IPS DF 19.7 (cell line): ENCODE results near the gene BRCA2.
"Not testable (repeated sequence)": the region's sequence is repeated elsewhere in the genome, so short reads cannot be mapped to it uniquely, and the experiment has no call there.

Experiments used
- DNase-seq: peaks from one replicate; pipeline ENCODE4 v3.0.0-alpha.2; 2013; ENCODE audit warnings: low read depth, low spot score

Gene BRCA2

DNA sequence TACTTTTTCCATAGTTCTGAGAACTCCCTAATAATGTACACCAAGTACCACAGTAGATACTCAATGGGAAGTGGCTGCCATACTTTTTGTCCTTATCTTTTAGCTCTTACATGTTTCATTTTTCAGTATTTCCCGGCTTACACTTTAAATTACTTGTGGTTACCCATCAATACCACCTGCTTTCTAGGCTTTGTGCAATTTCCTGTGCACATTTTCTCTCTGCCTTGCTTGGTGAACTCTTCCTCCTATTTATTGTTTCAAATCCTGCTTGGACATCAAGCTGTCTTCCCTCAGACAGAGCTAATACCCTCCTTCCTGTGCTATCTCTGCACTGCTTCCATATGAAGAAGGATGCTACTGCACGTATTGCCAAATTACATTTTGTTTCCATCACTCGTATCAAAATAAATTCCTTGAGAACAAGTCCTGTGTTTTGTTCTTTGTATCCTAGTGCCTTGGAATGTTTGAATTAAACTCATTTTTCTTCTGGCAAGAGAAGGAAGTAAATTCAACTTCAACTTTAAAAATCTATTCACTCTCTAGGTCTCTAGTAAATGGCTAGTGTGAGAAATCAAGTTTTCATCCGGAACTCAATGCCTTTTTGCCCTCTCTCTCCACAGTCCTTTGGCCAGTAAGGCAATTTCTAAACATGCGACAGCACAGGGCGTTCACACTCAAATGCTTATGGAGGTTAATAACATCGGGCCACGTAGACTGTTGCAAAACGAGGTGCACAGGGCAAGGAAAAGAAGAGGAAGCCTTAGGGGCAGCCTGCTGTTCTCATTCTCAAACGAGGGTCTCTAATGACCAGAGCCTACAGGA is 5.8 kb upstream of the BRCA2 start:
- no peak for DNase-seq

DNA sequence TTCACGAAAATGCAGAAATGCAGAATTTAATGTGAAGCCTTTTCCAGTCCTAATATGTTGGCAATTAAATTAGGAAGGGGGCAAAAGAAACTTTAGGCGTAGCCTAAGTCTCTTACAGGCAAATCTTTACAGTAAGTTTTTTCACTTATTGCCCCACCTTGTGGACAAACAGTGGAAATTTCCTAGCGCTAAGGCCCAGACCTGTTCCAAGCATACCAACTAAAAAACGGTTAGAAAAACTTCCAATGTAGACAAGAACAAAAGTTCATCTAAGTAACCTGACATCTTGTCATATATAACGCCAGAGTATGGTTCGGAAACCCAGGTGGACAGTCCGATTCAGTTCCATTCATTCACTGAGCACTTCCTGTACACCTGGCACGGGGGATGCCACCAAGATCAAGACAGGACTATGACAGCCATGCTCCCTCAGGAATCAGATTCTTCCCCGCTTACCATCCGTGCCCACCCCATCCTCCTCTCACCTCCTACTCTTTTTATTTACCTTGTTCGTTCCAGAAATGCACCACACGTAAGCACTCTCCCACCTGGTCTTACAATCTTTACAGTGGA is 5.1 kb upstream of the BRCA2 start:
- no peak for DNase-seq

DNA sequence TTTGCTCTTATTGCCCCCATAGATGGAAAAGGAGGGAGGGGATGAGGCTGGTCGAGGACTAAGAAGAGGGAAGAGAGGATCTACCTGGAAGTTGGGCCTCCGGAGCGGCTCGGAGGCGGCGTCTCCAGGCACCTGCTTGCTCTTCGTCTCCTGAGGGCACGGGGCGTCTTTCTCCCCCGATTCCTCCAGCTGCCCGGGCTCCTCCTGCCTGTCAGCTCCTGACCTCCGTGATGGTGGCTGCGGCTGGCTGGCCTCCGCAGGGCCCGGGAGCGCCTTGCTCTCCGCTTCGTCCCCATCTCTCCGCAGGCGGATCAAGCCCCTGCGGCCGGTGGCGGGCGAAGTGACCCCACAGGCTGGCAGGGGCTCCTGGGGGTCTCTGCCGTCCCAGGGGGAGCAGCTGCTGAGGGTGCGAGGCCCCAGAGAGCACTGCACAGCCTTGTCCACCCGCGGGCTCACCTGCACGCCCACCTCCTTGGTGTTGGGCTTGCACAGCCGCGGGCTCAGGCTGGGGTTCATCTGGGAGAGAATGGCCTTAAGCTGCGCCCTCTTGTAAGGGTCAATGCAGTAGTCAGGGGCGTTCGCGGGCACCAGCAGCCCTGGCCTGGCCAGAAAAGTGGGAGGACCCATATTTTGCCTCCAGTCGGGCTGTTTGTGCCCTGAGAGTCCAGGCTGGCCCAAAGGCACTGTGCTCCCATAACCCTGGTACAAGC is 4.0 kb upstream of the BRCA2 start:
- DNase-seq: no peak

DNA sequence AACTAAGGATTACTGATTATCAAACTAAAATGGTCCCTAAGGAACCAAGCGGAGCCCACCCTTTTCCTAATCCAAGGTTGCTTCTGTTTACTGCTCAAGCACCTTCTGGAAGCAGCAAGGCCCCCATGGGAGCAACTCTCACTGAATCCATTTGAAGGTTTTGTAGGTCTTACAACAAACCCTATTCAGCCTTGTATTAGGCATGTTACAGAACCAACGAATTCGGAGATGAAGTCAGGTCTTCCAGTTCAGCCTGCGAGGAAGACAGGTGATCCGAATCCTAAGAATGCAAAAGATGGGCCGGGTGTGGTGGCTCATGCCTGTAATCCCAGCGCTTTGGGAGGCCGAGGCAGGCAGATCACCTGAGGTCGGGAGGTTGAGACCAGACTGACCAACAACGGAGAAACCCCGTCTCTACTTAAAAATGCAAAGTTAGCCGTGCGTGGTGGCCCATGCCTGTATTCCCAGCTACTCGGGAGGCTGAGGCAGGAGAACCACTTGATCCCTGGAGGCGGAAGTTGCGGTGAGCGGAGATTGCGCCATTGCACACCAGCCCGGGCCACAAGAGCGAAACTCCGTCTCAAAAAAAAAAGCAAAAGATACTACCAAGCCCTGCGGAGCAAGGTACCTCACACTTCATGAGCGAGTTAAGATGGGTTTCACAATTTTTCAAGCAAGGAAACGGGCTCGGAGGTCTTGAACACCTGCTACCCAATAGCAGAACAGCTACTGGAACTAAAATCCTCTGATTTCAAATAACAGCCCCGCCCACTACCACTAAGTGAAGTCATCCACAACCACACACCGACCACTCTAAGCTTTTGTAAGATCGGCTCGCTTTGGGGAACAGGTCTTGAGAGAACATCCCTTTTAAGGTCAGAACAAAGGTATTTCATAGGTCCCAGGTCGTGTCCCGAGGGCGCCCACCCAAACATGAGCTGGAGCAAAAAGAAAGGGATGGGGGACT is 754 bp upstream of the BRCA2 start:
- DNase-seq: no peak

DNA sequence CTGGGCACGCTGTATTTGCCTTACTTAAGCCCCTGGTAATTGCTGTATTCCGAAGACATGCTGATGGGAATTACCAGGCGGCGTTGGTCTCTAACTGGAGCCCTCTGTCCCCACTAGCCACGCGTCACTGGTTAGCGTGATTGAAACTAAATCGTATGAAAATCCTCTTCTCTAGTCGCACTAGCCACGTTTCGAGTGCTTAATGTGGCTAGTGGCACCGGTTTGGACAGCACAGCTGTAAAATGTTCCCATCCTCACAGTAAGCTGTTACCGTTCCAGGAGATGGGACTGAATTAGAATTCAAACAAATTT is 676 bp downstream of the BRCA2 start:
- DNase-seq: no peak

DNA sequence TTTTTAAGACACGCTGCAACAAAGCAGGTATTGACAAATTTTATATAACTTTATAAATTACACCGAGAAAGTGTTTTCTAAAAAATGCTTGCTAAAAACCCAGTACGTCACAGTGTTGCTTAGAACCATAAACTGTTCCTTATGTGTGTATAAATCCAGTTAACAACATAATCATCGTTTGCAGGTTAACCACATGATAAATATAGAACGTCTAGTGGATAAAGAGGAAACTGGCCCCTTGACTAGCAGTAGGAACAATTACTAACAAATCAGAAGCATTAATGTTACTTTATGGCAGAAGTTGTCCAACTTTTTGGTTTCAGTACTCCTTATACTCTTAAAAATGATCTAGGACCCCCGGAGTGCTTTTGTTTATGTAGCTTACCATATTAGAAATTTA is 1.2 kb downstream of the BRCA2 start:
- DNase-seq: no peak

DNA sequence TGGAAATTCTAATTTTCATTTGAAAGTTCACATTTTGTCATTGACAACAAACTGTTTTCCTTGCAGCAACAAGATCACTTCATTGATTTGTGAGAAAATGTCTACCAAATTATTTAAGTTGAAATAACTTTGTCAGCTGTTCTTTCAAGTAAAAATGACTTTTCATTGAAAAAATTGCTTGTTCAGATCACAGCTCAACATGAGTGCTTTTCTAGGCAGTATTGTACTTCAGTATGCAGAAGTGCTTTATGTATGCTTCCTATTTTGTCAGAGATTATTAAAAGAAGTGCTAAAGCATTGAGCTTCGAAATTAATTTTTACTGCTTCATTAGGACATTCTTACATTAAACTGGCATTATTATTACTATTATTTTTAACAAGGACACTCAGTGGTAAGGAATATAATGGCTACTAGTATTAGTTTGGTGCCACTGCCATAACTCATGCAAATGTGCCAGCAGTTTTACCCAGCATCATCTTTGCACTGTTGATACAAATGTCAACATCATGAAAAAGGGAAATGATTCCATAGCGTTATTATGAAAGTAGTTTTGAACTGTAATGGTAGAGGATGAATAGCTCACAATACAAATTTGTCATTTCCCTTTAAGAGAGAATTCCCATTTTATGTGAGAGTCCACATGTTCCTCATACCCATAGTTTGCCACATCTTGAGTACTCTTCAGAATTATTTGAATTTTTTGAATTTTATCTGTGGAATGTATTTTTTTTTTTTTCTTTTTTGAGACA is 2.6 kb downstream of the BRCA2 start:
- DNase-seq: no peak

DNA sequence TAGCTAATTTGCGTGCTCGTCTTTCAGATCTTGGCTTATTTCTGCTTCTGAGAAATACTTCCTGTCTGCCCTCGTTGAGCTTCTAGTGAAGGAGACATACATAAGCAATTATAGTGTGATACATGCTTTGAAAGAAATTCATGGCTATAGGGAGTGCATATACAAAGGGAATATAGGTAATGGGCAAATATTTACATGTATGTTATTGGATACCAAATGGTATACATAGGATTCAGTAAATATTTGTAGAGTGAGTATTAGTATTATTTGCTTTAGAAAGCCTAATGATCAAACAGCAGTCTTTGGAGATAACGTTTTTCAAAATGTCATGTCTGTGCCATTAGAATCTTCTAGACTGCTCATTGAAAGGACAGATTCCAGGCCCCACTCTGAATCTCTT is 5.2 kb downstream of the BRCA2 start:
- DNase-seq: no peak

DNA sequence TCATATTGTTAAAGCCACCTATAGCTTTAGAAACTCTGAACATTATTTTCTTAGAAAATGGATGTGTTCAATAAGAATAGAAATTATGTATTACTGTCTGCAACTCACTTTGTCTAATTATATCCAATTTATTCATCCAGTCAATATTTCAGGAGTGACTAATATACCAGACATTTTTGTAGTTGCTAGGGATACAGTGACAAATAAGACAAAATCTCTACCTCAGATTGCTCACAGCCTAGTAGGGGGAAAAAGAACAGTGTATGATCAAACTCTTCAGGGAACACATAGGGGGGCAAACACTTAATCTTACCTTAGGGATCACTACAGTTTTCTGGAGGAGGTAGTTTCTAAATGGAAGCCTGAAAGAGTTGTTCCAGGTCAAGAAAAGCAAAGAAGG is 8.6 kb downstream of the BRCA2 start:
- no peak for DNase-seq

DNA sequence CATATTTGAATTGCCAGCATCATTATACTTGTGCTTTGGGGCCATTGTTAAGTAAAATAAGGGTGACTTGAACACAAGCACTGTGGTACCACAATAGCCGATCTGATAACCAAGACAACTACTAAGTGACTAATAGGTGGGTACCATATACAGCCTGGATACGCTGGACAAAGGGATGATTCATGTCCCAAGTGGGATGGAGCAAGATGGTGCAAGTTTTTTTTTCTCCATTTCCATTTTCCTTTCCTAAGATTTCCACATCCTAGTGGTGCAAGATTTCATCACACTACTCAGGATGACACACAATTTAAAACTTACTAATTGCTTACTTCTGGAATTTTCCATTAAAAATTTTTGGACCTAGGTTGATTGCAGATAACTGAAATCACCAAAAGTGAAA is 15.1 kb downstream of the BRCA2 start:
- DNase-seq: no peak

DNA sequence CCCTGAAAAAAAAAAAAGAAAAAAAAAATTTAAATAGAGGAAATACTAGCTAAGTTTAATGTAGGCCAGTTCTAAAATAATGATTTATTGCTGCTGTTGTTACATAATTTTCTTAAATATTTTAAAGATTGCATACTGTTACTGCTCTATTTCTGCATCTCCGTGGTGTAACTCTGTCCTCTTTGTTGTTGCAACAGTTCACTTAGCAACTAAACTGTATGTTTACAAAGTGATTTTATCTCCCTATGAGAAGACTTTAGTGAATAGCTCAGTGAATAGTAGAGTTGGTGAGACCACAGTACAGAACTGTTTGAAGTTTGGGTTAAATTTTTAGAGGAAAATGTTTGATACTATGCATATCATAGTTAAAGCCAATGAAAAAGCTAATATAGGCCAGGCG is 19.4 kb downstream of the BRCA2 start:
- DNase-seq: no peak

DNA sequence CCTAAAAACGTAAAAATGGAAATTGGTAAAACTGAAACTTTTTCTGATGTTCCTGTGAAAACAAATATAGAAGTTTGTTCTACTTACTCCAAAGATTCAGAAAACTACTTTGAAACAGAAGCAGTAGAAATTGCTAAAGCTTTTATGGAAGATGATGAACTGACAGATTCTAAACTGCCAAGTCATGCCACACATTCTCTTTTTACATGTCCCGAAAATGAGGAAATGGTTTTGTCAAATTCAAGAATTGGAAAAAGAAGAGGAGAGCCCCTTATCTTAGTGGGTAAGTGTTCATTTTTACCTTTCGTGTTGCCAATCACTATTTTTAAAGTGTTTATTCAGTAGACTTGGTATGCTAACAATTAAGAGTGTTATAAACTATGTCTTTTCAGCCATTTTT is 25.6 kb downstream of the BRCA2 start:
- no peak for DNase-seq

DNA sequence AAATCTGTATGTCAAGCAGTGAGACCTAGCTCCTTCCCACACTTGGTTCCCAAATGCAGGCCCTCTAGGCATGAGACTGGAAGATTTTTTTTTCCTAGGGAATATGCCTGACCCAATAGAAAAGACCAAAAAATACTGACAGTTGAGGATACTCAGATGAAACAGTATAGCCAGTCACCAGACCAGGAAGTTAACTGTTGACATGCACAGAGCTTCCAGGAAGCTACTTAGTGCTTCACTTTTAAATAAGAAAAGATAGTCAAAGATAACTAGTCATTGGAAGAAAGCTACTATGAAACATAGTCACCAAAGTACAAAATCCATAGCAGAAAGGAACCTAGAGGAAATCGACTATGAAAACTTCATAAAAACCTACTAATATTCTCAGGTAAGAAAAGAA is 32.3 kb downstream of the BRCA2 start:
- DNase-seq: no peak

DNA sequence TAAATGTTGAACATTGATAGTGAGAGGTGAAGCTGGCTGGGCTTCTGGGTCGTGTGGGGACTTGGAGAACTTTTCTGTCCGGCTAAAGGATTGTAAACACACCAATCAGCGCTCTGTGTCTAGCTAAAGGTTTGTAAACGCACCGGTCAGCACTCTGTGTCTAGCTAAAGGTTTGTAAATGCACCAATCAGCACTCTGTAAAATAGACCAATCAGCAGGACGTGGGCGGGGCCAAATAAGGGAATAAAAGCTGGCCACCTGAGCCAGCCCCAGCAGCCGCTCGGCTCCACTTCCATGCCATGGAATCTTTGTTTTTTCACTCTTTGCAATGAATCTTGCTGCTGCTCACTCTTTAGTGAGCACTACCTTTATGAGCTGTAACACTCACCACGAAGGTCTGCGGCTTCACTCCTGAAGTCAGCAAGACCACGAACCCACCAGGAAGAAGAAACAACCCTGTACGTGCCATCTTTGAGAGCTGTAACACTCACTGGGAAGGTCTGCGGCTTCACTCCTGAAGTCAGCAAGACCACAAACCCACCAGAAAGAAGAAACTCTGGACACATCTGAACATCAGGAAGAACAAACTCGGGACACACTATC is 35.6 kb downstream of the BRCA2 start:
- DNase-seq: not testable (repeated sequence)

DNA sequence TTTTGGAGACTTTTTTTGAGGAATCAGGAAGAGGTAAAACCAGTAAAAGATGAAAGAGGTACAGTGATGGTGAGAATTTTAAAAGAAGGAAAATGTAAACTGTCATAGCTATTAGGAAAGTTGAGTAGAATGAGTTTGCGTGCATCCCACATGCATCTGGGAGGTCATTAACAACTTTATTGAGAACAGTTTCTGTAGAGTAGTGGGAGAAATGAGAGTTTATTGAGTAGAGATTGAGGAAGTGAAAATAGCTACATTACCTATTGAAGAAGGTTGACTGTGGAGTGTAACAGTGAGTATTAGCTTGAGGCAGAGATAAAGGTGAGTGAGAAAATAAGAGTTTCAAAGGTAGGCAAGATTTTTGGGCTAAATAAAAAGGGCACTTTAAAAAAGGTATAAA is 38.7 kb downstream of the BRCA2 start:
- no peak for DNase-seq

DNA sequence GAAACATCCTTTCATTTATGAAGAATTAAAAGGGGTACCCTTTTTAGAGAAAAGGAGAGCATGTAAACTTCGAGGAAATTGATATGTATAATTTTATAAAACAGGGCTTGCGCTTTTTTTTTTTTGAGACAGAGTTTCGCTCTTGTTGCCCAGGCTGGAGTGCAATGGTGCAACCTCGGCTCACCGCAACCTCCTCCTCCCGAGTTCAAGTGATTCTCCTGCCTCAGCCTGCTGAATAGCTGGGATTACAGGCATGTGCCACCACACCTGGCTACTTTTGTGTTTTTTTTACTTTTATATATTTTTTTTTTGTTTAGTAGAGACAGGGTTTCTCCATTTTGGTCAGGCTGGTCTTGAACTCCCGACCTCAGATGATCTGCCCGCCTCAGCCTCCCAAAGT is 40.6 kb downstream of the BRCA2 start:
- not testable (repeated sequence) for DNase-seq

DNA sequence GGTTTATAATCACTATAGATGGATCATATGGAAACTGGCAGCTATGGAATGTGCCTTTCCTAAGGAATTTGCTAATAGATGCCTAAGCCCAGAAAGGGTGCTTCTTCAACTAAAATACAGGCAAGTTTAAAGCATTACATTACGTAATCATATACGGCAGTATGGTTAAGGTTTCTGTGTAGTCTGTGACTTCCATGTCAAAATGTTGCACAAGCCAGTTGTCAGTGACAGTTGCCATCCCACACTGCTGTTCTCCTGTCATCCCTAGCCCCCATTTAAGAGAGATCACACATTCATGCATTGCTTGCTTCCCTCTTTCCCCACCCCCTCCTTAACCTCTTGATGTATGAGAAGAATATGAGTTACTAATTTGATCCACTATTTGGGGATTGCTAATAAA is 47.3 kb downstream of the BRCA2 start:
- DNase-seq: no peak

DNA sequence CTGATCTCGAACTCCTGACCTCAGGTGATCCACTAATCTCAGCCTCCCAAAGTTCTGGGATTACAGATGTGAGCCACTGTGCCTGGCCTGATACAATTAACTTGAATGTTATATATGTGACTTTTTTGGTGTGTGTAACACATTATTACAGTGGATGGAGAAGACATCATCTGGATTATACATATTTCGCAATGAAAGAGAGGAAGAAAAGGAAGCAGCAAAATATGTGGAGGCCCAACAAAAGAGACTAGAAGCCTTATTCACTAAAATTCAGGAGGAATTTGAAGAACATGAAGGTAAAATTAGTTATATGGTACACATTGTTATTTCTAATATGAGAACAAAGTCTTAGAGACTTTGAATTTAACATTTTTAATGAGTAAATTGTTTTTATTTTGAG is 55.5 kb downstream of the BRCA2 start:
- no peak for DNase-seq

DNA sequence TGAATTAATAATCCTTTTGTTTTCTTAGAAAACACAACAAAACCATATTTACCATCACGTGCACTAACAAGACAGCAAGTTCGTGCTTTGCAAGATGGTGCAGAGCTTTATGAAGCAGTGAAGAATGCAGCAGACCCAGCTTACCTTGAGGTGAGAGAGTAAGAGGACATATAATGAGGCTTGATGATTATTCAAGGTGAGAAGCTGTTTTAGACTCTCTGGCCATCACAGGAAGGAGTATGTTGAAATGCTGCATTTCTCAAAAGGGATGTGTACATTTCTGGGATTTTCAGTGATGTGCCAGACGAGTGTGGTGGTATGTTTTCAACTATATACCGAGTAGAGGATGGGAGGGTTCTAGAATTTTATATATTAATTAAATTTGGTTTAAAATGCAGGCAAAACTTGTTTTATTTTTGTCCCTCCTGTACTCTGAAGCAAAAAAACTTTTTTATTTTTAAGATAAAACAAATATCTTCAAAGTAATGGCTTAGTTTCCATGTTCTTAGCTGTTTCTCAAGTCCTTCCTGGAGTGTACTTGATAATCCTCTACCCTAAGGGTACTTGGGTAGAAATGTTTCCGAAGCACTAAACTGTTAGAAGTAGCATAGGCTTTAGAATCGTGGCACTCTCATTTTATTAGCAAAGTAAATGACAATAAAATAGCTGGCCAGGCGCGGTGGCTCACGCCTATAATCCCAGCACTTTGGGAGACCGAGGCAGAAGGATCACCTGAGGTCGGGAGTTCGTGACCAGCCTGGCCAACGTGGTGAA is 61.5 kb downstream of the BRCA2 start:
- DNase-seq: no peak

DNA sequence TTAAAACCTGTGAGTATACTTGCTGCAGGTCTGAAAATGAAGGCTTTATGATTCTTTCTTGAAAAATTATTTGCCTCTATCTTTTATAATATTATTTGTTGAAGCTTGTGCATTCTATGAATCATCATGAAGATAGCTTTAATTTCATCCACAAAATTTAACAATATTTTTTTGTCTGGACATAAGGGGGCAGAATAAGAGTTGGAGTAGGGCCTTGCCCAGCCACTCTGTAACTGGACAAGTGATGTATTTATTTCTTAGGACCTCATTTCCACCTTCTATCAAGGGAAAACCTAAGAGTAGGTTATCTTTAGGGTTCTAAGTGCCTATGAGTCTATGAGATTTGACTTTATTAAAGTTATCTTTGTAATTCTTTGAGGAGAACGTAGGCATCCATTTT is 62.7 kb downstream of the BRCA2 start:
- no peak for DNase-seq
